Effector memory CD4-positive, alpha-beta T cell (primary cell): Measurements from ENCODE around the gene ADGRB2.
A peak's percentile ranks its signal among the peaks of the same experiment; 100 is the strongest.

Source experiments
- DNase-seq, 3 donors: peaks; one replicate each; pipeline ENCODE4 v3.0.0-alpha.2; 2020
- H3K27ac ChIP-seq: 2 replicates; pipeline ENCODE4 v1.7.0; 2013; ENCODE audit warnings: mild to moderate bottlenecking, low read length, moderate library complexity; ENCODE audit not compliant: insufficient read depth, poor library complexity, severe bottlenecking
- H3K27me3 ChIP-seq: replicated peaks from 2 replicates; pipeline ENCODE4 v1.7.0; 2013; ENCODE audit warnings: mild to moderate bottlenecking, low read length; ENCODE audit not compliant: insufficient read depth, control insufficient read depth, poor library complexity, severe bottlenecking
- H3K36me3 ChIP-seq: 2 replicates; pipeline ENCODE4 v1.7.0; 2013; ENCODE audit warnings: mild to moderate bottlenecking, low read length, moderate library complexity; ENCODE audit not compliant: control insufficient read depth, insufficient read depth
- H3K4me1 ChIP-seq: 2 replicates; pipeline ENCODE4 v1.7.0; 2013; ENCODE audit warnings: low read length, mild to moderate bottlenecking; ENCODE audit not compliant: control insufficient read depth, insufficient read depth, poor library complexity, severe bottlenecking
- H3K4me3 ChIP-seq: 2 replicates; pipeline ENCODE4 v1.7.0; 2013; ENCODE audit warnings: low read length, low read depth, mild to moderate bottlenecking; ENCODE audit not compliant: insufficient read depth, poor library complexity, severe bottlenecking
- H3K9me3 ChIP-seq: 2 replicates; pipeline ENCODE4 v1.7.0; 2013; ENCODE audit warnings: mild to moderate bottlenecking, low read length, moderate library complexity; ENCODE audit not compliant: control insufficient read depth

ADGRB2 gene

DNA sequence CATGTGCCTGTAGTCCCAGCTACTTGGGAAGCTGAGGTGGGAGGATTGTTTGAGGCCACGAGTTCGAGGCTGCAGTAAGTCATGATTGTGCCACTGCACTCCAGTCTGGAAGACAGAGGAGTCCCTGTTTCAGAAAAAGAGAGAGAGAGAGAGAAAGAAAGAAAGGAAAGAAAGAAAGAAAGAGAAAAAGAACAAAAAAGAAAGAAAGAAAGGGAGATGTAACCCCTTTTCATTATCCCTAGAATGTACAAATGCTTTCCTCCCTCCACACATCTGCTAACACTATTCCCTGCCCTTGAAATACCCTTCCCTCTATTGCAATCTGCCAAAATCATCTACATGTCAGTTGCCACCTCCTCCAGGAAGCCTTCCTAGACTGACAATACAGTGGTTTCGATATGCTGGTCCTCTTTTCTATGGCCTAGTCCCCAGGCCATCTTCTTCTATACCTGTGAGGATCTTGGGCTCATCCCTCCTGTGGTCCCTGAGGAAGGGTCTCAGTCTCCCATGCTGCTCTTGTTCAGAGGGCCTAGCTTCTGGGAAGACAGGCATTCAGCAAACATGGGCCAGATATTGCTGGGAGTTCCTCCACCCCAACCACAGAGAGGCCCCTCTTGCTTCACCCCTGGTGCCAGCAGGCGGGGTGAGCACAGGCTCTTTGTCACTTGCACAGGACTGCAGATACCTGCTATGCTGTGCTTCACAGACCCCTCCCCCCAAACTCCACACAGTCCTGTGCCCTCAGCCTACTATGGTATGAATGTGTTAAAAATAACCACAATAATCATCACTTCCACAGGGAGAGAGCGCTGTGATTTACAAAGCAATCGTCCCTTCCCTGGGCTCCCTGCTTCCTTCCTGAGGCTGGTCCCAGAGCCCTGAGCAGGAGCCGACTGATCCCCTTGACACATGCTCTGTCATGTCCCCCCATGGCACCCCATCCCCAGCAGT lies 14.1 kb downstream of the ADGRB2 start:
- no peak overlapping the region for H3K27ac ChIP-seq
- H3K36me3 ChIP-seq = no peaks in the 10 kb centered on the region
- no peak overlapping the region for H3K4me3 ChIP-seq
- peaks cover 6% of the 10 kb centered on the region for H3K4me1 ChIP-seq
- no peaks in the 10 kb centered on the region for H3K27me3 ChIP-seq
- H3K9me3 ChIP-seq = no peaks in the 10 kb centered on the region
- no peak for DNase-seq

DNA sequence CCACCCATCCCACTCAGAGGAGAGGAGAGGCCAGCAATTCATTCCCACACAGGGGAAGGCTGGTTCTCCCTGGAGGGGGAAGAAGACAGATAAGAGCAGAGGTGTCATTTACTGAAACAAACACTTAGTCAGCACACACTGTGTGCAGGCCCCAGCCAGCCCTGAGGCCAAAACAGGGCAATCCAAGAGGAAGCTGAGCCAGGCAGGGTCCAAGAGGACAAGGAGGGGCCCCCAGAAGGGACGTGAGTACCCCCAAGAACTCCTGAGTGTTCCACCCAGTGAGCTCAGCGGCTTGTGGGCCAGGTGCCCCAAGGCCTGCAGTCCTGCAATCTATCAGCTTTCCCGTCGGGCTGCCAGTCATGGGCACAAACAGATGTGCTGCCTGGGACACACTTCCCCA lies 15.8 kb downstream of the ADGRB2 start:
- Histone ChIP-seq H3K27me3 (no peaks in the 10 kb centered on the region), H3K4me1 (peaks cover 6% of the 10 kb centered on the region), H3K27ac (no peak overlapping the region), H3K36me3 (no peaks in the 10 kb centered on the region), H3K9me3 (no peaks in the 10 kb centered on the region), H3K4me3 (no peak overlapping the region)
- no peak for DNase-seq

DNA sequence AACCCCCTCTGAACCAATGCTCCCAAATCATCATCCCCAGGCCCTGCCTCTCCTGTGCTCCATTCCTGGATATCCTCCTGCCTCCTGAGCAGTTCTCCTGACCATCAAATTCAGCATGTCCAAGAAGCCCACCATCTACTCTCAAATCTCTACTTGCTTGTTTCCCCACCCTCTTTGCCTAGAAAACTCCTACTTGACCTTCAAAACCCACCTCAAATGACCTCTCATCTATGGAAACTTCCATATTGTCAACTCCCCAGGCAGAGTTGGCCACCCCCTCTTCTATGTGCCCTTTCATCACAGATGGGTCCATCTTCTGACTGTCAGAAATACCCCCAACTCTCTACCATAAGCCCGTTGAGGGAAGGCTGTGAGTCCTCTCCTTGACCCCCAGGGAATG lies 16.8 kb downstream of the ADGRB2 start:
- peaks cover 6% of the 10 kb centered on the region for H3K4me1 ChIP-seq
- H3K36me3 ChIP-seq = no peaks in the 10 kb centered on the region
- no peak overlapping the region for H3K4me3 ChIP-seq
- no peaks in the 10 kb centered on the region for H3K27me3 ChIP-seq
- no peaks in the 10 kb centered on the region for H3K9me3 ChIP-seq
- DNase-seq = no peak
- no peak overlapping the region for H3K27ac ChIP-seq

DNA sequence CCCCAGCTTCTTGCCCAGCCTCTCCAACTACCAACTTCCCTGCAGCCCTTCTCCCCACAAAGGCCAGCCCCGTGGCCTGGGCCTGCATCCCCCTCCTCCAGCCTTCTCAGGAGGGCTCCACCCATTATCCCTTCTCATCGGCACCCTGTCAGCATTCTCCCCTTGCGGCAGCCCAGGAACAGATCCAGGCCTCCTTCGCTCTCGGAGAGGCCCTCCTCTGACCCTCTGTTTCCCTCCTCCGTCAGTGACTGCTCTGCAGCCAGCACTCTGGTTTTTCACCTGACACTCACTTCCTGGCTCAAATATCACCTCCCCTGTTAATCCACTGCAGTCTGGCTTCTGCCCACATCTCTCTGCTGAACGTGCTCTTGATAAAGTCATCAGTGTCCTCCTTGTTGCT lies 17.5 kb downstream of the ADGRB2 start:
- H3K36me3 ChIP-seq = no peaks in the 10 kb centered on the region
- peaks cover 6% of the 10 kb centered on the region for H3K4me1 ChIP-seq
- H3K4me3 ChIP-seq = no peak overlapping the region
- H3K27me3 ChIP-seq = no peaks in the 10 kb centered on the region
- no peak overlapping the region for H3K27ac ChIP-seq
- no peaks in the 10 kb centered on the region for H3K9me3 ChIP-seq
- DNase-seq = no peak

DNA sequence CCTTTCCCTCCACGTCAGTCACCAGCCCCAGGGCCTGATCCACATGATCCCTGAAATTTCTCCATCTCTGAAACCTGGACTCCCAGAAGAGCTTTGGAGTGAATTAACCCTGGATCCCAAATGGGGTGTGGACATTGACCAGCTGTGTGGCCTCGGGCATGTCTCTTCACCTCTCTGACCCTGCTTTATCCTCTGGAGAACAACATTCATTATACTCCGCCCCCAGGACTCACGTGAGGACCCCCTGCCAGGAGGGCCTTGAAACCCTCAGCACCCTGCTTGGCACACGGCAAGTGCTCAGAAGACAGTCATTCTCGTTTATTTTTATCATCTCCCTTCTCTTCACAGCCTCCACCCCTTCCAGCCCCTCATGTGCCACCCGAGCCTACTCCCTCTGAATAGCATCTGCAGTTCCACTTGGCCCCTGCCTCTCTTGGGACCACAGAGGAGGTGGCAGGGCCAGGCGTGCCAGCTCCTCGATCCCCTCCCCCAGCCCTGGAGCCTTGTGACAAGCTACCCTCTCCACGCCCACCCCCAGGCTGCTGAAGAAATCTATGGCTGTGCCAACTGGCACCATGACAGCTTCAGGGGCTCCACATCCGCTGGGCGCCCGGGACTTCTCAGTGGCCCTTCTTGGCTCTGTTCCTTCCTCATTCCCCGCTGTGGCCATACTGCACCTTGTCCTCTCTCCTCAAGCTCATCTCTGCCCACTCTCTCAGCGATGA lies 18.0 kb downstream of the ADGRB2 start:
- H3K4me3 ChIP-seq = no peak overlapping the region
- H3K27ac ChIP-seq = no peak overlapping the region
- no peaks in the 10 kb centered on the region for H3K36me3 ChIP-seq

DNA sequence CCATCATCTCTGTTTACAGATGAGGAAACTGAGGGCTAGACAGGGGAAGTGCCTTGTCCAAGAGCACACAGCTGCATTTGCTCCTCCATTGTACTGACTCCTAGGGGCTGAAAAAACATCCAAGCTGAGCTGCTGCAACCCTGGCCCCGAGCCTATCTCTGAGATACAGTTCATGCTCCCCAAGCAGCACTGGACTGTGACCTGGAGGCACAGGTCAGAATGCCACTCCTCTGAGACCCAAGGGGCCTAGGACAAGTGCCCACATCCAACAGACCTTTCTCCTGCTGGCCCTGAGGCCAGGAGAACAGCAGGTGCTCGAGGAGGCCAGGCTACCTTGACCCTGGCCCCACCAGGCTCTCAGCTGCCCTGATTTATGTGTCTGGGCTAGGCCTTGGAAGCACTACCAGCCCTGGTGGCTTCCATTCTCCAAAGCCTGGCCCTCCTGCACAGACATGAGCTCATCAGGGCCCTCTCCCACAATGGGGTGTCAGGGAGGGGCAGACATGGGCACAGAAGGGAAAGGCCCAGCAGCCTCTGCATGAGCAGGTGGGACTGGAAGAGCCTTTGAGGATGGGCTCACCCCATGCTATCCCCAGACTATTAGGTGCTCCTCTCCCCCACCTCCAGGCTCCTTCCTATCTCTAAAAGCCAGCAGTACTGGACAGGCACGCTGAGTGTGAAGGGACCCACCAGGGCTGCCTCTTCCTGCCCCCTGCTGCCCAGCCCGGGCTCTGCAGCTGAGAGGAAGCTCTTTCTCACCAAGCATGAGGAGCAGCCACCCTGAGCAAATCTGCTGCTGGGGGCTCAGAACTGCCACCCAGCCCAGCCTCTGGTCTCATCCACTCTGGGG lies 18.8 kb downstream of the ADGRB2 start:
- H3K9me3 ChIP-seq = no peaks in the 10 kb centered on the region
- no peak overlapping the region for H3K4me3 ChIP-seq
- H3K36me3 ChIP-seq = no peaks in the 10 kb centered on the region
- no peaks in the 10 kb centered on the region for H3K27me3 ChIP-seq
- peak in 1 of 3 donors; percentile 28 for DNase-seq
- no peak overlapping the region for H3K27ac ChIP-seq
- no peaks in the 10 kb centered on the region for H3K4me1 ChIP-seq

More for the DNA sequence above, 18.0 kb downstream of the ADGRB2 start:
- no peak for DNase-seq
- Histone ChIP-seq H3K4me1 (peaks cover 3% of the 10 kb centered on the region), H3K27me3 (no peaks in the 10 kb centered on the region), H3K9me3 (no peaks in the 10 kb centered on the region)

DNA sequence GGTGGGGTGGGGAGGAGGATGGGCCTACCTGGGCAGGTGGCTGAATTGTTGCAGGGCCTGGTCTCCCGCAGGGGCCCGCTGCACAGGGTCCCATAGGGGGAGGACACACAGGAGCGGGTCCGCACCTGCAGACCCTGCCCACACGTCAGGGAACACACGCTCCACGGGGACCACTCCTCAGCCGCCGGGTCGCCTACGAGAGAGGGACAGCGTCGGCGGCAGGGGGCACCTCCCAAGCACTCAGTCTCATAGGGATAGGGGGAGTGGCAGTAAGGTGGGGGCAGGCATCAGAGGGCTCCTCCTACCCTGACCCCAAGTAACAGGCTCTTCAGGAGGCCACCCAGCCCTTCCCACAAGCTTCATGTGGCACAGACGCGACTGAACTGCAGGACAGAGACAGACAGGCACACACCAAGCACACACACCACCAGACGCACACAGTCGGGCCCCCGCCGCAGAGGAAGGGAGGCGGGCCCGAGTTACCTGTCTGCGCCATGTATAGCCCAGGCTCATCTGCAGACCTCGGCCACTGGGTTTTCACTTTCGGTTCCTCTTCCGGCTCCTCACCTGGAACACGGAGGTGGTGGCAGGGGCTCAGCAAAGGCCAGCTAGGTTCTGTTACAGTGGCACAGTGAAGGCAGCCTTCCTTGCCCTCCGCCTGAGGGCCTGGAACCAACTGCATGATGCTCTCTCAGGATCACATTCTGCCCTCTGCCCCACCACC lies 19.8 kb downstream of the ADGRB2 start:
- no peak for DNase-seq
- Histone ChIP-seq H3K36me3 (no peaks in the 10 kb centered on the region), H3K9me3 (no peaks in the 10 kb centered on the region), H3K4me3 (no peak overlapping the region), H3K27me3 (no peaks in the 10 kb centered on the region), H3K4me1 (peaks cover 6% of the 10 kb centered on the region), H3K27ac (no peak overlapping the region)

DNA sequence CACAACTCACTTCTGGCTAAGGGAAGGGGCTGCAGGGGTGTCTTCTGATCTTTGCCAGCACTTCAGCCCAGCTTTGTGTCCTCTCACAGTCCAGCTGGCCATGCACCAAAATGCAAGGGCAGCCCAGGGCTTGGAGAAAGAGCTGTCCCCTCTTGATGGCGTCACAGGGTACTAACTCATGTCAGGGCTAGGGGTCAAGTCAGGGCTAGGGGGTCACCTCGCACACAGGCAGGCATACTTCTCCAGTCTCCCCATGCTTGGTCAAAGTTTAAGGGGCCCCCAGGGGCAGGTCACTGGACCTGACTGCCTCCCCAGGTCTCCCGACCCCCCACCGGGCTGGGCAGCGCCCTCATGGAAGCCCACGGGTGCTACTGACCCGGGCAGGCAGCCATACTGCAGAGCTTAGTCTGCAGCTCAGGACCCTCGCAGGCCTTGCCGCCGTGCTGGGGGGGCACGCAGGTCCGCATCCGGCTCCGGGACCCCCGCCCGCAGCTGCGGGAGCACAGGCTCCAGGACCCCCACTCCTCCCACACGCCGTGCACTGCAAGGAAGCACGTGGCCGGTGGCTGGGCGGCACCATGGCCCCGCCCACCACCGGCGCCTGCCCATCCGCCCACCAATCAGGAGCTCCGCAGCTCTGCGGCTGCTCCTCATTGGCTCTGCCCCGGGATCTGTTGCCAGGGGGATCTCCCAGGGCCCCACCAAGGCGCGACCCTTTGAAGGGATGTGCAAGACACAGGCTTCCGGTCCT lies 21.5 kb downstream of the ADGRB2 start:
- no peaks in the 10 kb centered on the region for H3K36me3 ChIP-seq
- no peaks in the 10 kb centered on the region for H3K27me3 ChIP-seq
- no peaks in the 10 kb centered on the region for H3K9me3 ChIP-seq
- H3K27ac ChIP-seq = no peak overlapping the region
- H3K4me3 ChIP-seq = no peak overlapping the region
- DNase-seq = no peak
- peaks cover 7% of the 10 kb centered on the region for H3K4me1 ChIP-seq

DNA sequence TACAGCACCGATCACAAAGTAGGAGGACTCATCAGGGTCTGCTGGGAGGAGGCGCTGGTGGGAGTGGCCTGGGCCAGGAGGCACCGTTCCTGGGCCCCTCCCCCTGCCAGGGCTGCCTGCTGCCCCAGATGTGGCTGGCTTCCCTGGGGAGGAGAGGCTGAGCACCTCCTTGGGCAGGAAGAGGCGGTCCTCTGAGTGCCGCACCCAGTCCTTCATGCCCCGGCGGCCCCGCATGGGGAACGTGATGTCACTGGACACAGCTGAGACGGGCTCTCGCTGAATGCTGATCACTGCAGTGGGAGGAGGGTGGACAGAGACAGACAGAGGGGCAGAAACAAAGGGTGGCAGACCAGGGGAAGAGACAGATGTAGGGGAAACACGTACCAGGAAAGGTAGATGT lies 24.8 kb downstream of the ADGRB2 start:
- DNase-seq = peak in 2 of 3 donors; percentile 17 to 29
- Histone ChIP-seq H3K4me3 (no peak overlapping the region), H3K4me1 (peaks cover 7% of the 10 kb centered on the region)

More for the DNA sequence above, 24.8 kb downstream of the ADGRB2 start:
- Histone ChIP-seq H3K9me3 (no peaks in the 10 kb centered on the region), H3K27ac (no peak overlapping the region), H3K27me3 (no peaks in the 10 kb centered on the region), H3K36me3 (no peaks in the 10 kb centered on the region)
